ENCODE data around the gene POM121C.
"Not testable (repeated sequence)": the region's sequence is repeated elsewhere in the genome, so short reads cannot be mapped to it uniquely, and the experiment has no call there.

Gene POM121C

GRCh38 chr7:75374144-75374518 is 112.0 kb downstream of the POM121C start:
- H3K36me3 Mint-ChIP-seq (ENCODE audit: low read depth); H3K27ac Mint-ChIP-seq; H3K4me3 Mint-ChIP-seq; H3K27me3 Mint-ChIP-seq (ENCODE audit: low read depth); H3K9me3 Mint-ChIP-seq; H3K4me1 Mint-ChIP-seq (ENCODE audit: low read depth): not testable (repeated sequence)

- not testable (repeated sequence) for H3K36me3 Mint-ChIP-seq (ENCODE audit: low read depth); H3K9me3 Mint-ChIP-seq; H3K4me1 Mint-ChIP-seq (ENCODE audit: low read depth); H3K4me3 Mint-ChIP-seq; H3K27me3 Mint-ChIP-seq (ENCODE audit: low read depth); H3K27ac Mint-ChIP-seq
Observed at GRCh38 chr7:75367313-75367712, 118.8 kb downstream of the POM121C start.
